Activated CD8-positive, alpha-beta memory T cell treated with anti-CD3 and anti-CD28 coated beads for 36 hours (primary cell): ENCODE data around the gene FRK. TPM values are rescaled to one million over a fixed set of nuclear protein-coding genes. Genes with fewer than 3 reads are reported as not detected.

Source experiments
- total RNA-seq, 2 experiments: library from RNA; stranded (reverse); gene quantifications; one replicate each; pipeline ENCODE4 v1.2.3, GENCODE V29; 2021

FRK gene
- total RNA-seq, 2 experiments from 2014 or later, result 0.04 to 0.06 TPM

Other genes with a start within 250 kb of the FRK start
- 10 to 100 TPM; 43.1 to 44.7 TPM for gene NT5DC1, start 40.0 kb upstream of the FRK start, total RNA-seq
- gene COL10A1, start 65.2 kb upstream of the FRK start, total RNA-seq, result not detected
- gene TSPYL4, start 193.2 kb upstream of the FRK start, total RNA-seq, result 10 to 100 TPM; 17.2 to 18.2 TPM
- 10 to 100 TPM; 47.7 to 48.5 TPM for gene TSPYL1, start 219.0 kb upstream of the FRK start, total RNA-seq